IPS-11a (cell line): Measurements from ENCODE around the gene ABCC12.
"Not testable (repeated sequence)": the region's sequence is repeated elsewhere in the genome, so short reads cannot be mapped to it uniquely, and the experiment has no call there.

Source experiments
- H3K4me3 ChIP-seq: one replicate; pipeline ENCODE4 v1.5.1; 2013; ENCODE audit warnings: low read depth, low read length, control low read depth

Gene ABCC12

DNA sequence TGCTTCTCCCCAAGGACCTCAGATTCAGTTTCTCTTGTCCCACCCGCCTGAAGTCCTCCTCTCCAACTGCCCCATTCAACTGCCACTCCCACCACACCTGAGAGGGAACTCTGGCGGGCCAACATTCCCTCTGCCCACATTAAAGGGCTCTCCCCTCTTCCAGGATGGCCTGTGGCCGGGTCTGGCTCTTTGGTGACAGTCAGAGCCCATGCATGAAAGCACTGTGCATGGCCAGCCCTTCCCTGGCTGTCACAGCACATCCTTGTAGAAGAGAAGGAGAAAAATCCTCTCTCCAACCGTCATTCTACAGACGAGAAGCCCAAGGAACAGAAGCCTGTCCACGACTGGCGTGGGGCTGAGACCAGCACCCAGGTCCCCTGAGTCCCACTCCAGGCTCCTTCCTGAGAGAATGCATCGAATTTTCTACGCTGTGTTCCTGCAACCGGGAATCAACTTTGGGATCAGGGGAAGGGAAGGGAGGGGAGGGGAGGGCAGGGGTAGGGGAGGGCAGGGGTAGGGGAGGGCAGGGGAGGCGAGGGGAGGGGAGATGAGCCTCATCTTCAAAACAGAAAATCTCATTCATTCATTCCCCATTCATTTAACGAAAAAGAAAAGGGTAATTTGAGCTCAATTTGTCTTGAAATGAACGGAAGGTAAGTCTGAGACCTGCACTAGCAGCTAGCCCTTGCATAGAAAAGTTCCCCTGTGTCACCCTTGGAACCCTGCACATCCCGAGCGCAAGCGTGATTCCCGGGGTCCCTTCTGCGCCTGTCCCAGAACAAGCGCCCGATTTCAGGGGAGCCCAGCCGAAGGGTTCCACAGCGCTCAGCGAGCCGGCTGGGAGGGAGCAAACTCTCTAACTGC, at the start of gene ABCC12:
TSS of gene ABCC12 (minus strand) at position 68 of the 864 bp plus-strand sequence. CDS start 9,569 bp downstream, outside the sequence.
- no peak within 1 kb of the TSS for H3K4me3 ChIP-seq

DNA sequence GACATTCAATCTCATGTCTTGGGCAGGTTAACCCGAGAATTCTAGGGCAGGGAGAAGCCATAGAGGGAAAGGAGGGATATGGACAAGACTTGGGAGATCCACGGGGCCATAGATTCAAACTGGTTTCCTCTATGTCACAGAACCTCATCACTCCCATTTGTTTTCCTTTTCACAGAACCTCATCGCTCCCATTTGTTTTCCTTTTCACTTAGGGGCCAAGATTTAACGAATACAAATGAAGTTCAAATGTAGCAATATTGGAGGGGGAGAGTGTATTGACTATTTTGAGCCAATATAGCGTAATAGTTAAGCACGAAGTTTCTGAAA, 49.0 kb upstream of the ABCC12 start:
- no peak overlapping the region for H3K4me3 ChIP-seq

DNA sequence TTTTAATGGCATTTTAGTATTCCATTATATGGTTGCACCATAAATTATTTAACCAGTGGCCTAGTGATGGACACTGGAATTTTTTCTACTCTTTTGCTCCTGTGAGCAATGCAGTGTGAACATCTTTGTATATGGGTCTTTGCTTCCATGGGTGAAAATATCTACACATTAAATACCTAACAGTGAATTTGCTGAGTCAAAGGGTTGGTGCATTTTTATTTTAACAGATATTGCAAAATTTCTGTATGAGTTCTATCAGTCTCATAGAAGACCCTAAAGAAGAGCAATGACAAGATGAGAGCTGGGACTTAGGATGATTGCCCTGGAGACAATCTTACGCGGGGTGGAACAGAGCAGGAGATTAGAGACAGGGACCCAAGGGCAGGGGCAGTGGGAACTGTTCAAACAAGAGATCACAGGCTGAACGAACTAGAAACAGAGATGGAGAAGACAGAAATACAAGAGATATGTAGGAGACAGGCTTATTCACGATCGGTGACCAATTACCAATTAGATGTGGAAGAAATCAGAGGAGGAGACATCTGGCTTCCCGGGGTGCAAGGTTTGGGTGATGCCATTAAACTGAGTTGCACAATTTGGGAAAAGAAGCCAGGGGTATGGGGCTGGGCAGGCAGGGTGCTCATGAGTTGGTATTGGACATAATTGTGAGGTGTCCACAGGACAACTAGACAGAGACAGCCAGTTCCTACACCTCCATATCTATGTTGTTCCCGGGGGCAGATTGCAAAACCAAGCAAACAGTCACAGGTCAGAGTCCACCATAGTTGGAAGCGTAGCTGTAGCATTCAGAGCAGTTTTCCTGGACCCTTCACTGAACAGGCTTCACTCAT, 48.4 kb upstream of the ABCC12 start:
- no peak overlapping the region for H3K4me3 ChIP-seq

DNA sequence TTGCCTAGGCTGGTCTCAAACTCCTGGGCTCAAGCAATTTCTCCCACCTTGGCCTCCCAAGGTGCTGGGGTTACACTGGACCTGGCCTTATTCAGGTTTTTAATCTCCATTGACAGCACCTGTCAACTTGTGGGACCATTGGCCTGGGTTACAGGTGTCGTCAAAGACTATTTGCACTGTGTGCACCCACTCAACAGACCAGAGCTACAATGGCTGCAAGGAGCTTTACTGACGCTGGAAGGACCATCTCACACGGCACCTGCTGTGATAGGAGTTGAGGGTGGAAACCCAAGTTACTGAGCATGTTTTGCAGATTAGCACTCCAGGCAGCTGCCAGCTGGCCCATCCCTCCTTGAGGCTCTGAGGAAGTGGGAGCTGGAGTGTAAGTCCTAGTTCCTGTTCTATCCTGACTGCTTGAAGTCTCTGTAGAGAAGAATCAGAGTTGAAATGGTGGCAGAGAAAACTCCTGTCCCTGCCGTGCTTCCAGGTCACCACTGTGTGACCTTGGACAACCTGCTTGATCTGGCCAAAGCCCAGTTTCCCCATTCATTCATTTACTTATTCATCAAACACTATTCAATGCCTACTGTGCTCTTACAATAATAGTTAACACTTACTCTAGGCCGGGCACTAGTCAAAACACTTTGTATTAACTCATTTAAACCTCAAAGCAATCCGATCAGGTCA, 45.9 kb upstream of the ABCC12 start:
- no peak overlapping the region for H3K4me3 ChIP-seq

DNA sequence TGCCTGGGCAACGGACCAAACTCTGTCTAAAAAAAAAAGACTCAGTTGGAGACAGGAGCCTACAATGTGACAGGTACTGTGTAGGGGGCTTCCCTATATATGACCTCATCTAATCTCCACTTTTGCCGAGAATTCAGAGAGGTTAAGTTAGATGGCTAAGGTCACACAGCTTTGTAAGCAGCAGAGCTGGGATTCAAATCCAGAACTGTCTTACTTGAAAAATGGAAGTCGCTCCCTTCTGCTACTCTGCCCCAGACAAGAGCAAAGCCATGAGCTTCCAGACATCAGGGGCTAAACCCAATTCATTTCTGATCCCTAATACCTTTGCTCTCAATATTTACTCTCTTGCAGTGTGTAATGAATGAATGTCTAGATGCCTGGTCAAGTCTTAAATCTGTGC, 41.5 kb upstream of the ABCC12 start:
- no peak overlapping the region for H3K4me3 ChIP-seq

DNA sequence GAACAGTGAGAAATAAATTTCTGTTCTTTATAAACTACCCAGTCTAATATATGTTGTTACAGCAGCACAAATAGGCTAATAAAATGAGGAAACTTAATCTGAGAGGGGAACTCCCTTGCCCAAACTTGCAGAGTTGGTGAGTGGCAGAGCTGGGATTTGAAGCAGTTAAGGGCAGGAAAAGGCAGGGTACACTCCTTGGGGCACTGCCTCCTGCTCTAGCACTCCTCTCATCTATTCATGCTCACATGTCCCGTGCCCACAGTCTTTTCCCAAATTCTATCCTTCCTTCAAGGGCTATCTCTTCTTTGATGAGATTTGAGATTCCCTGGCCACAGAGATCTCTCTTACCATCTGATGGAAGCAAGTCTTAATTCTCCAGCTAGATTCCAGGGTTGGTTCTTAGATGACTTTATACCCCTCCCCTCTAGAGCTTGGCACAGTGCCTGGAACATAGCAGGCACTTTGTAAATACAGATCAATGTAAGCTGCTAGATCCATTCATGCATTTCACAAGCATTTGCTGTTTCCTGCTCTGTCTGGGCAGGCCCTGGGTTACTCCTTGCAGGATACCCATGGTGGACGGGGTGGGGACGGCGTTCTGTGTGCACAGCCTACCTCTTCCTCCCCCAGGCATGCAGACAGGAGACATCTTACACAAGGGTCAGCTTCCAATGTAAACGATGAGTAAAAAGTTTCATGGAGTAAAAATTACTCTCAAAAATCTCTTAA, 39.2 kb upstream of the ABCC12 start:
- H3K4me3 ChIP-seq = no peak overlapping the region

DNA sequence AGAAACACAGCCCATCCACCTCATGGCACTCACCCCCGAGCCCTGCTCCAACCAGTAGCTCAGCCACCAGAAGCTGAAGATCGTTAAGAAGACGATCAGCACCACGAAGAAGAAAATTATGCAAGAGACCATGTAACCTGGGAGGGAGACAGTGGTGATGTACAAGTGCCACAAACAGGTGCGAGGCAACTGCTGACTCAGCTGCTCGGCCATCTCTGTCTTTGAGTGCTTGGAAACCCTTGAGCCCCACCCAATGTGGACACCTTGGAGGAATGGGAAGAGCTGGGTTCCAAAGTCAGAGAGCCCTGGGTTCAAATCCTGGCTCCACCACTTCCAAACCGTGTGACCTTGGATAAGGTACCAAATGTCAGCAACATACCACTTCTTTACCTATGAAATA, 38.1 kb upstream of the ABCC12 start:
- H3K4me3 ChIP-seq = no peak overlapping the region

DNA sequence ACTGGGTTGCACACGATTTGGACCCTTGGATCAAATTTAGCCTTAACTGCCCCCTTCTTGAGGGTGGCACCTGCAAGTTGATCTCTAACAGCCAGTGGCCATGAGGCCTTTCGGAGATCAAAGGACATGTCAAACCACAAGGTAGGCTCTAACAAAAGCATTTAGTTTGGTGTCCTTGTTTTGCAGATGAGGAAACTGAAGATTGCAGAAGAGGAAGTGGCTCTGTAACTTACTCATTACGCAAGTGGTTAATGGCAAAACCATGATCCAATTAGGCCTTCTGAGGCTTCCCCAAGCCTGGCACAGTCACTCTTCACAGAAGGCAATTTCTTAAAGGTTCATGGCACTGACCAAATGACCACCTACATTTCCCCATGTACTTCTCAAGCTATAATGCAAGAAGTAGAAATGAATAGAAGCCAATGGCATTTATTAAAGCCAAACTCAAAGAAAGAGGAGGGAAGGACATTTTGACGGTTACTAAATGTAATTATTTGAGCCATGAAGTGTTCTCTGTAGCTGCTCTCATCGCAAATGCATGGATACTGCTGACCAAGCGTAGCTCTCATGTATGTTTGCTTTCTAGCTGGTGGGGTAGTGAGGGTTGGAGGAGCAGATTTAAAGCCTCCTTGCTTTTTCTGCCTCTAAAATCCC, 32.8 kb upstream of the ABCC12 start:
- H3K4me3 ChIP-seq = no peak overlapping the region

DNA sequence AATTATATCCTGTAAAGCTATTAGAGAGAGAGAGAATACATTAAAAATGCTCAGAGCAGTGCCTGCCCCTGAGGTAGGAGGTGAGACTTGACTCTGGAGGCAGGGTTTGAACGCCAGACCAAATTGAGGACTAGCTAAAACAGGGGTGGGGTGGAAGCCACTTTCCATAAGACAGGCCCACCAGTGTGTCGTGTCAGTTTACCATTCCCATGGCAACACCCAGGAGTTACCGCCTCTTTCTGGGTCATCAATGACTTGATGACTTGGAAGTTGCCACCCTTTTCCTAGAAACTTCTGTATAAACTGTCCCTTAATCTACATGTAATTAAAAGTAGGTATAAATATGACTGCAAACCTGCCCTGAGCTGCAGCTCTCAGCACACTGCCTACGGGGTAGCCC, 32.0 kb upstream of the ABCC12 start:
- H3K4me3 ChIP-seq = no peak overlapping the region

DNA sequence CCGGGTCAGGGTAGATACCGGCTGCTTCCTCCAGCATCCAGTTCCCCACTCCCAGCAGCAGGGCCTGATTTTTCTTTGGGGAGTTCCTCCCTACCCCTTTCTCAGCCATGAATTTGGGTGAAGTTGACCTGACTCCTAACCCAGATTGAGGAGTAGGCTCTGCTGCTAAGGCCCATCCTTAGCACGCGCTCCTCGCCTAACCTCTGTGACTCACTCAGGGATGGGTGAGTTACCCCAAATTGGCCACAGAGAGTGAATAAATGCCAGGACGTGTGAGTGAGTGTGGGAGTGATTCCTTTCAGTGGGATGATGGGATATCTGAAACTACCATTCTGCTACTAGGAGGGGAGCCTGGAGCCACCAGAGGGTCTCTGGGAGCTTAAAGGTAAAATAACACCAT, 28.9 kb upstream of the ABCC12 start:
- no peak overlapping the region for H3K4me3 ChIP-seq

DNA sequence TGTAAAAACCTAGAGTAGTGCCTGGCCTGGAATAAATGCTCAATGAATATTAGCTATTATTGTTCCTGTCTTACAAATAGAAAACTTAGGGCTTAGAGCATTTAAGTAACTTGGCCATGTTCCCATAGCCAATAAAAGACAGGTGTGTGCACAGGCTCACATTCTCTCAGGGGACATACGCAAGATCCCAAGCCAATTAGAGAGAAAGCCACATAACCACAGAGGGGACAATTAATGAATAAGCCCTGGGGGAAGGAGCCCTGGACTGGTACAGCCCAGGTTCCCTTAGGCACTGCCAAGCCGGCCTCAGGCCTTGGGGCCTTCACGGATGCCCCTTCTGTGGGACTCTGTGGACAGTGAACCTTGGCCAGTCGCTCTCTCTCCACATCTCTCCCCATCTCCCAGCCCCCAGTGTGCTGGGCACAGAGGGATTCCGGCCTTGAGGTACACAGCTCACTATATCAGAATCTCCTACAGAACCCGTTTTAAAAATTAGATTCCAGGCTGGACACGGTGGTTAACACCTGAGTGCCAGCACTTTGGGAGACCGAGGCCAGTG, 27.3 kb upstream of the ABCC12 start:
- no peak overlapping the region for H3K4me3 ChIP-seq

DNA sequence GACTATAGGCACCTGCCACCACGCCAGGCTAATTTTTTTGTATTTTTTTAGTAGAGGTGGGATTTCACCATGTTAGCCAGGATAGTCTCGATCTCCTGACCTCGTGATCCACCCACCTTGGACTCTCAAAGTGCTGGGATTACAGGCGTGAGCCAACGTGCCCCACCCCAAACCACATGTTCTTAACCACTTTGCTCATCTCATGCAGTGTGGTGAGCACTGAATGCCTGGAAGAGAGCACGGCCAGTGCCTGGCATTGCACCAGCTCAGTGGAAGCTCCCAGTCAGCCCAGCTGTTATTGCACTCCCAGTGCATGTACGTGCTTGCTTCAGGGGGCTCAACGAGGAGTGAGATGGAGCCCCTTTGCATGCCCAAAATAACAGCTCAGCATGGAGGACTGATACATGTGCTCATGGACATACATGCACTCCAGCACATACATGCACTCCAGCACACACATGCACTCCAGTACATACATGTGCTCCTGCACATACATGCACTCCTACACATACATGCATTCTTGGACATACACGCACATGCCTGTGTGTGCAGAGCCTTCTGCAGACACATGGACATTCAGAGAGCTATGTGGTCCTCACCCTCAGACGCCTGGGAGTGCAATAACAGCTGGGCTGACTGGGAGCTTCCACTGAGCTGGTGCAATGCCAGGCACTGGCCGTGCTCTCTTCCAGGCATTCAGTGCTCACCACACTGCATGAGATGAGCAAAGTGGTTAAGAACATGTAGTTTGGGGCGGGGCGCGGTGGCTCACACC, 26.1 kb upstream of the ABCC12 start:
- not testable (repeated sequence) for H3K4me3 ChIP-seq

DNA sequence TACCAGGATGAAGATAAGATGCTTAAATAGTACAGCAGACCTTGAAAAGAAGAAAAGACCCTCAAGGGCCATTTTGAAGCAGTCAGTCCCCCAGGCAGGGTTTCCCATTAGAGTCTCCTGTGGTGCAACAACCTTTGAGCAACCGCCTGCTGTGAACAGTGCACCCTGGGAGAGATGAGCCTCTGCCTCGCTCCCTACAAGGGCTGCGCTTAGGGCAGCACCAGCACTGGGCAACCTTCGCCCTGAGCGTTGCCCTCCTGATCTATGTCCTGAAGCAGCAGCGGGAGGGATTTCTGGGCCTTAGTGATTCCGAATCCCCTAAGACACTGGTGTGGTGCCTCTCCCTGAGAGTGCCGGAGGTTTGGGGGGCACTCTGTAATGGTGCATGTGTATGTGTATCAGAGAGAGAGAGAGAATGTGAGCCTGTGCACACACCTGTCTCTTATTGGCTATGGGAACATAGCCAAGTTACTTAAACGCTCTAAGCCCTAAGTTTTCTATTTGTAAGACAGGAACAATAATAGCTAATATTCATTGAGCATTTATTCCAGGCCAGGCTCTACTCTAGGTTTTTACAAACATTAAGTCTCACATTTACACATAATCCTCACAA, 25.2 kb upstream of the ABCC12 start:
- no peak overlapping the region for H3K4me3 ChIP-seq

DNA sequence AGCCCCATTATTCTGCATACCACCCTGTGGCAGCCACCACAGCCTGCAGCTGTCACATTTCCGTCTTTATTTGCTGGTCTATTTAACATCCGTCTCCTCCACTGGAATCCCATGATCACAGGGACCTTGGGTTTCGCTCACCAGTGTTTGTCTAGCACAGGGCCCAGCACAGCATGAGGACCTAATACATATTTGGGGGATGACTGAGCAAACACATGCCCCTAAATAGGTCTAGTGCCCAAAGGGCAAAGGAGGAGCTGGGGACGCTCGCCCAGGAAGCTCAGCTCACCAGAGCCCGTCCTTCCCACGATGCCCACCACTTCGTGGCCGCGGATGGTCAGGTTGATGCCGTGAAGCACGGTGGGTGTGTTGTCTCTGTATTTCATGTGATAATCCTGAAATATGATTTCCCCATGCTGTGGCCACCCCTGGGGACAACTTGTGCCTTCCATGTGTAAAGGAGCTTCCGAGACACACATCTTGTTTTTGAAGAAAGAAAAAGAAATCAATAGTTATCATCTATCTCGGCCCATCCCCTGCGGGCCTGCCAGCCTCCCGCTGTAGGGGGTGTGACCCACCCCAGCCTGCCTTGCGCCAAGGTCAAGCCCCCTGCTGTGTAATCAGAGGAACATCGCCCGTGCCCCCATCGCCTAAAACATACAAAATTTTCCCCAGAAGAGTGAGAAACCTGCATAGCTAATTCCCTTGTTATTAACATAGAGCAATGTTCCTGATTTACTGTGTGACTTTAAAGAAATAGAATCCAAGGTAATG, 21.0 kb upstream of the ABCC12 start:
- H3K4me3 ChIP-seq = no peak overlapping the region

DNA sequence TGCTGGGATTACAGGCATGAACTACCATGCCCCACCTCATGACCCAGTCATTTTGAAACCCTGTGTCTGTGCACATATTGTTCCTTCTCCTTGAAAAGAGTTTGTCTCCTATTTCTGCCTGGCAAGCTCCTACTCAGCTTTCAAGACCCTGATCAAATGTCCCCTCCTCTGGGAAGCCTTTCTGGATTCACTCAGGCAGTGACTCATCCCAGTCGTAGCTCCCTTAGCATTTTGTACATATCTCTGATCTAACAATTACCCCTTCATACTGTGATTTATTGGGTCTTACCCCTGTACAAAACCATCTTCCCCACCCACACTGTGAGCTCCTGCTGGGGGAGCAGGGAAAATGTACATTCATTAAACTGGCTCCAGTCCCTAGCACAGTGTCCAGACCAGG, 18.1 kb upstream of the ABCC12 start:
- H3K4me3 ChIP-seq = no peak overlapping the region

DNA sequence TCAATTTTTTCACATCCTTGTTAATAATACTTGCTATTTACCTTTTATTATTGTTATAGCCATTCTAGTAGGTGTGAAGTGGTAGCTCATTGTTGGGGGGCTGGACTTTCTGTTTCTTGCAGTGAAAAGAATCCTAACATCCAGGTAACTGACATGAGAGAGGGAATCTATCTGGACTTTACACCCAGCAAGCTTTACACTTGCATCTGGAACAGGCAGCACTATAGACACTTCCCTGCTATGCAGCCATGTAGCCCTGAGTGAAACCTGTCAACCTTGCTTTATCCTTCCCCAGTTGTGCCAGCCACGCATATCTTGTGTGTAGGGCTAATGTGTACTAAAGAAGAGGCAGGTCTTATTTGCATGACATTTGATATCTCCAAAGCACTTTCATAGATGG, 16.9 kb upstream of the ABCC12 start:
- no peak overlapping the region for H3K4me3 ChIP-seq

DNA sequence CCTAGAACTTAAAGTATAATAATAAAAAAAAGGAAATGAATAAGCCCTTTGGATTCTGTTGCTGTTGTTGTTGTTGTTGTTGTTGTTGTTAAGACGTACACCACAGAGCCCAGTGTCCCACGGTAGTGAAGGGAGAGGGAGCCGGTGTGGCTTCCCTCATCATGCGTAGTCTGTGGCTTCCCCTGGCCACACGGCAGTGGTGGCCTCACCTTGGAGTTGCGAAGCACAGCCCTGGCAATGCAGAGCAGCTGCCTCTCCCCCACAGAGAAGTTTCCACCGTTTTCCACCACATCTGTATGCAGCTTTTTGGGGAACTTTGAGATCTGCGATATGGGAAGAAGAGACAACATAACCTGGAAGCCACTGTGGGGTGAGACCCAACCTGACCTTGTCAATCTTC, 14.1 kb upstream of the ABCC12 start:
- no peak overlapping the region for H3K4me3 ChIP-seq

DNA sequence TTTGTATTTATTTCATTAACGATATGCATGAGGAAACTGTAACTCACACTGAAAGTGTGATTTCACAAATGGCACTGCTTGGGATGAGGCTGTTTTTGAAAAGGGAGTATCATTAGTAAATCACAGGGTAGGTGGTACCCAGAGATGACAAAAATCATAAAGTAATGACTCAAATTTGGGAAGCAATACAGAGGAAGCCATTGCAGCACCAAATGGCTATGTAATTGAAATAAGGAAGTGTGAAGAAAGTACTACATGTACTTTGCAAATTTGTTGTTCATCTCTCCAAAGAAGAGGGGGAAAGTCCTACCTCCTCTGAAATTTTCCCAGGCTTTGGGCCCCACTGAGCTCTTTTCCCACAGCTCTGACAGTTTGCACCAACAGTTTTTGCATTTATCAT, 12.3 kb upstream of the ABCC12 start:
- no peak overlapping the region for H3K4me3 ChIP-seq
